T-helper 1 cell (primary cell): ENCODE results near the gene CSGALNACT2.
"Not testable (repeated sequence)": the region's sequence is repeated elsewhere in the genome, so short reads cannot be mapped to it uniquely, and the experiment has no call there.

ENCODE experiments used
- DNase-seq, 5 donors: peaks; one replicate each; pipeline ENCODE4 v3.0.0-alpha.2; 2012 to 2020
- total RNA-seq, 4 donors: gene quantifications; one replicate each; lab custom pipeline; 2026; lab: John Stamatoyannopoulos, UW

Gene CSGALNACT2
- 67.2 to 101 (median 89.8) reads per million in 4 donors for total RNA-seq

GRCh38 chr10:43138021-43138756 is at the start of gene CSGALNACT2:
CSGALNACT2 (plus strand) TSS chr10:43138445; CDS start chr10:43155150, 16,705 bp downstream.
- peak; percentile 72 to 93 (median 78) for DNase-seq

GRCh38 chr10:43089519-43089918 is 48.7 kb upstream of the CSGALNACT2 start:
- DNase-seq, result no peak

GRCh38 chr10:43090188-43090587 is 48.1 kb upstream of the CSGALNACT2 start:
- DNase-seq, result no peak

GRCh38 chr10:43090664-43091063 is 47.6 kb upstream of the CSGALNACT2 start:
- no peak for DNase-seq

GRCh38 chr10:43091846-43092245 is 46.4 kb upstream of the CSGALNACT2 start:
- DNase-seq, result no peak

- no peak for DNase-seq
These were observed 44.7 kb upstream of the CSGALNACT2 start for GRCh38 chr10:43093423-43094076.

- DNase-seq, result no peak
These were observed 44.2 kb upstream of the CSGALNACT2 start for GRCh38 chr10:43094085-43094484.

- DNase-seq, result not testable (repeated sequence)
These were observed 38.9 kb upstream of the CSGALNACT2 start for GRCh38 chr10:43099339-43099738.

GRCh38 chr10:43099928-43100327 is 38.3 kb upstream of the CSGALNACT2 start:
- no peak for DNase-seq

- no peak for DNase-seq
These were observed 37.9 kb upstream of the CSGALNACT2 start for GRCh38 chr10:43100366-43100765.

- DNase-seq, result no peak
These were observed 36.0 kb upstream of the CSGALNACT2 start for GRCh38 chr10:43102063-43102828.

GRCh38 chr10:43105102-43105955 is 32.9 kb upstream of the CSGALNACT2 start:
- peak; percentile 43 to 75 (median 60) for DNase-seq

- no peak for DNase-seq
These were observed 32.4 kb upstream of the CSGALNACT2 start for GRCh38 chr10:43105956-43106229.

- no peak for DNase-seq
These were observed 31.8 kb upstream of the CSGALNACT2 start for GRCh38 chr10:43106256-43107091.

- no peak for DNase-seq
These were observed 29.3 kb upstream of the CSGALNACT2 start for GRCh38 chr10:43108951-43109350.

- no peak for DNase-seq
These were observed 28.5 kb upstream of the CSGALNACT2 start for GRCh38 chr10:43109671-43110249.

GRCh38 chr10:43110338-43111071 is 27.7 kb upstream of the CSGALNACT2 start:
- no peak for DNase-seq

- no peak for DNase-seq
These were observed 27.1 kb upstream of the CSGALNACT2 start for GRCh38 chr10:43111101-43111500.

GRCh38 chr10:43111921-43112607 is 26.2 kb upstream of the CSGALNACT2 start:
- no peak for DNase-seq

GRCh38 chr10:43112608-43112961 is 25.7 kb upstream of the CSGALNACT2 start:
- no peak for DNase-seq
